ENCODE data around the gene RNF208. TPM values are rescaled to one million over a fixed set of nuclear protein-coding genes. Genes with fewer than 3 reads are reported as not detected.

The RNF208 gene
- 10 to 100 TPM; 10.5 to 15.6 TPM for total RNA-seq
- polyA plus RNA-seq (2013, experiment 1 of 2) = 10.5 TPM
- polyA plus RNA-seq (2013, experiment 2 of 2) = 9.9 TPM
- long read RNA-seq, experiment 1, transcript RNF208-201 (1 exons, 1,077 nt) = major isoform, 5 of 7 reads
- long read RNA-seq, experiment 1, partial matches to known transcripts = 0 of 7 reads
- long read RNA-seq, experiment 1, other reads (novel, unspliced or antisense) = 2 of 7 reads
- long read RNA-seq, experiment 2, partial matches to known transcripts = 0 of 2 reads
- long read RNA-seq, experiment 2, other reads (novel, unspliced or antisense) = 2 of 2 reads
- long read RNA-seq, experiment 3 = 0 reads
- long read RNA-seq, experiment 4 = 0 reads

GRCh38 chr9:137222190-137223077 is at the start of gene RNF208:
Gene RNF208, minus strand, starts transcription at chr9:137222240. Its CDS starts 1,028 bp downstream, at chr9:137221212.
- Mint-ChIP-seq H3K4me1 (peaks cover 11% of the 10 kb centered on the region), H3K27ac (peak within 1 kb of the TSS; percentile 48), H3K36me3 (ENCODE audit: low read depth) (peaks cover 3% of the 10 kb centered on the region), H3K4me3 (peak within 1 kb of the TSS; percentile 61), H3K9me3 (no peaks in the 10 kb centered on the region), H3K27me3 (ENCODE audit: insufficient read depth) (no peaks in the 10 kb centered on the region)
- Histone ChIP-seq H3K27ac (ENCODE audit: low read depth, low read length) (no peak within 1 kb of the TSS), H3K9me3 (ENCODE audit: control insufficient read depth, low read length) (no peaks in the 10 kb centered on the region), H3K4me3 (ENCODE audit: low read length) (peak within 1 kb of the TSS; percentile 89), H3K4me1 (ENCODE audit: control insufficient read depth, insufficient read depth, low read length) (peaks cover 21% of the 10 kb centered on the region), H3K27me3 (ENCODE audit: control insufficient read depth, insufficient read depth, low read length, poor library complexity, severe bottlenecking) (no peaks in the 10 kb centered on the region), H3K9ac (ENCODE audit: extremely low read depth, low read length, poor library complexity, severe bottlenecking) (peak within 1 kb of the TSS; percentile 11), H3K36me3 (ENCODE audit: control insufficient read depth, insufficient read depth, low read length) (no peaks in the 10 kb centered on the region)
- DNase-seq = peak; percentile 82
- WGBS, 2 experiments (ENCODE audit: insufficient coverage in 1 of 2, insufficient read length in 1 of 2) = 10 to 20% methylated on average over 30 to 88 of the region's 88 CpGs
- TF ChIP-seq CTCF (conservative IDR thresholded peaks at IDR 0.05) = no peak

- H3K4me1 ChIP-seq (ENCODE audit: control insufficient read depth, insufficient read depth, low read length) = peaks cover 7% of the 10 kb centered on the region
- no peak for TF ChIP-seq CTCF (conservative IDR thresholded peaks at IDR 0.05)
- H3K4me3 ChIP-seq (ENCODE audit: low read length) = no peak overlapping the region
- Mint-ChIP-seq H3K27ac (no peak overlapping the region), H3K9me3 (no peaks in the 10 kb centered on the region), H3K4me1 (peaks cover 15% of the 10 kb centered on the region), H3K27me3 (ENCODE audit: insufficient read depth) (no peaks in the 10 kb centered on the region), H3K36me3 (ENCODE audit: low read depth) (peaks cover 37% of the 10 kb centered on the region), H3K4me3 (no peak overlapping the region)
- no peaks in the 10 kb centered on the region for H3K27me3 ChIP-seq (ENCODE audit: control insufficient read depth, insufficient read depth, low read length, poor library complexity, severe bottlenecking)
- WGBS, 2 experiments (ENCODE audit: insufficient coverage in 1 of 2, insufficient read length in 1 of 2) = 85% methylated on average over 3 of the region's 3 CpGs; no CpG with 5 or more reads in 1 of the 2 experiments
- no peak overlapping the region for H3K9ac ChIP-seq (ENCODE audit: extremely low read depth, low read length, poor library complexity, severe bottlenecking)
- no peak for DNase-seq
- H3K36me3 ChIP-seq (ENCODE audit: control insufficient read depth, insufficient read depth, low read length) = peaks cover 37% of the 10 kb centered on the region
- H3K9me3 ChIP-seq (ENCODE audit: control insufficient read depth, low read length) = no peaks in the 10 kb centered on the region
- no peak overlapping the region for H3K27ac ChIP-seq (ENCODE audit: low read depth, low read length)
These were observed 49.6 kb upstream of the RNF208 start for GRCh38 chr9:137271696-137272076.

- no peak for TF ChIP-seq CTCF (conservative IDR thresholded peaks at IDR 0.05)
- H3K27ac ChIP-seq (ENCODE audit: low read depth, low read length) = peak overlapping the region; percentile 4
- 92 to 95% methylated on average over 20 to 32 of the region's 32 CpGs for WGBS, 2 experiments (ENCODE audit: insufficient coverage in 1 of 2, insufficient read length in 1 of 2)
- H3K4me1 Mint-ChIP-seq = peaks cover 13% of the 10 kb centered on the region
- peaks cover 37% of the 10 kb centered on the region for H3K36me3 Mint-ChIP-seq (ENCODE audit: low read depth)
- peaks cover 42% of the 10 kb centered on the region for H3K36me3 ChIP-seq (ENCODE audit: control insufficient read depth, insufficient read depth, low read length)
- no peak overlapping the region for H3K9ac ChIP-seq (ENCODE audit: extremely low read depth, low read length, poor library complexity, severe bottlenecking)
- DNase-seq = no peak
- no peaks in the 10 kb centered on the region for H3K27me3 Mint-ChIP-seq (ENCODE audit: insufficient read depth)
- H3K9me3 ChIP-seq (ENCODE audit: control insufficient read depth, low read length) = no peaks in the 10 kb centered on the region
- no peaks in the 10 kb centered on the region for H3K9me3 Mint-ChIP-seq
- H3K4me1 ChIP-seq (ENCODE audit: control insufficient read depth, insufficient read depth, low read length) = peaks cover under 1% of the 10 kb centered on the region
- H3K4me3 Mint-ChIP-seq = no peak overlapping the region
- H3K27me3 ChIP-seq (ENCODE audit: control insufficient read depth, insufficient read depth, low read length, poor library complexity, severe bottlenecking) = no peaks in the 10 kb centered on the region
- H3K4me3 ChIP-seq (ENCODE audit: low read length) = no peak overlapping the region
- no peak overlapping the region for H3K27ac Mint-ChIP-seq
These were observed 49.1 kb upstream of the RNF208 start for GRCh38 chr9:137270929-137271695.

Data from endodermal cell (in vitro differentiated cells).